Pancreas (tissue), 10 donors: ENCODE results near the gene ACVRL1. TPM values are rescaled to one million over a fixed set of nuclear protein-coding genes. Genes with fewer than 3 reads are reported as not detected.

ENCODE experiments used
- ATAC-seq, 4 donors: fragments of 200-7000 bp; cut with Tn5 transposase; one replicate each; pipeline versions ENCODE4 v1.8.0 to v1.9.1; 2020; ENCODE audit warnings: mild to moderate bottlenecking in 4 of 4, moderate library complexity in 4 of 4
- DNase-seq, 6 donors: peaks; one replicate each; pipeline ENCODE4 v3.0.0-alpha.2; 2020
- FAIRE-seq: peaks from 2 replicates; lab custom pipeline; 2012; peaks lifted over from hg19 to GRCh38; lab: Jason Lieb, UNC
- H3K27ac ChIP-seq, 4 donors: fragments of 200-600 bp; sonication (generic); 1 replicate in 3 of 4; 2 replicates in 1 of 4; pipeline versions ENCODE4 v1.5.0 to v1.8.0; 2020
- H3K27me3 ChIP-seq, 4 donors: fragments of 200-600 bp; one replicate each; pipeline ENCODE4 v1.8.0; 2021
- H3K36me3 ChIP-seq, 3 donors: fragments of 200-600 bp; sonication (generic) in 1 of 3; one replicate each; pipeline versions ENCODE4 v1.5.0 to v1.8.0; 2020 to 2021
- H3K4me1 ChIP-seq, 3 donors: fragments of 200-600 bp; one replicate each; pipeline ENCODE4 v1.8.0; 2021
- H3K4me3 ChIP-seq, 4 donors: fragments of 200-600 bp; sonication (generic) in 2 of 4; one replicate each; pipeline versions ENCODE4 v1.5.0 to v1.8.0; 2020 to 2021
- H3K9me3 ChIP-seq, 4 donors: fragments of 200-600 bp; one replicate each; pipeline ENCODE4 v1.8.0; 2021
- CTCF ChIP-seq, 4 donors: fragments of 200-600 bp; sonication (generic) in 3 of 4; IDR thresholded peaks; one replicate each; pipeline versions ENCODE4 v1.5.0 to v1.8.0; 2021; ENCODE audit warnings: antibody characterized with exemption in 4 of 4
- WGBS, 2 donors: extraction: QIAGEN DNeasy Blood & Tissue Kit; methylation state at CpG; one replicate each; pipeline ENCODE4 v1.1.7; 2013; 5-methylcytosine and 5-hydroxymethylcytosine counted together
- intact Hi-C, 3 donors: fragments of 100-400 bp; cut with DNase I; formaldehyde crosslinking; loops; one replicate each; pipeline versions ENCODE4 v1.11.1 to v1.14.2; 2022
- polyA plus RNA-seq, 2 donors: library from polyadenylated mRNA; stranded (reverse); fragments of 200-250 nt; gene quantifications; one replicate each; pipeline ENCODE4 v1.2.3, GENCODE V29; 2013
- total RNA-seq, 6 donors: library from RNA; stranded (reverse); fragmentation: NEBNext Ultra II Directional in 4 of 6; extraction: Animal tissue kit (Norgen Biotek cat#: 25700) in 4 of 6; gene quantifications; one replicate each; pipeline versions ENCODE4 v1.2.1 to v1.2.4, GENCODE V29; 2021 to 2023
- donor health status: healthy with polysubstance abuse.
- donor health status: DM: no; HTN: no; CAD: no; lungs with moderate emphysema.
- donor health status: DM: no; HTN: no; CAD: no.
- donor health status: control.
- donor health status: control.
- donor health status: Bipolar disorder and iron deficiency.
- donor health status: DM: yes; HTN: yes; CAD: no.
- donor health status: DM: no; HTN: no; CAD: no.
- donor health status: DM: no; HTN: no; CAD: no.
- donor health status: DM: yes; HTN: yes; CAD: no.

The ACVRL1 gene
- total and polyA plus RNA-seq, 8 donors = 6.6 to 20.8 (median 13.1) TPM

- intact Hi-C loops = no loop called here
- Histone ChIP-seq H3K27ac (no peak overlapping the region), H3K4me1 (no peaks in the 10 kb centered on the region), H3K4me3 (peak overlapping the region in 1 of 4 donors; percentile 29), H3K36me3 (no peaks in the 10 kb centered on the region), H3K9me3 (no peaks in the 10 kb centered on the region), H3K27me3 (no peaks in the 10 kb centered on the region)
- ATAC-seq (peak; percentile 17 to 61 (median 46)), FAIRE-seq (no peak), DNase-seq (peak in 1 of 6 donors; percentile 60)
- 18 to 23% methylated on average over 53 of the region's 53 CpGs for WGBS, 2 donors
- no peak for TF ChIP-seq CTCF (IDR thresholded peaks at IDR 0.05)
Observed at GRCh38 chr12:51863933-51864832, 43.1 kb upstream of the ACVRL1 start.

- H3K4me3 ChIP-seq = no peak overlapping the region
- DNase-seq = peak in 1 of 6 donors; percentile 41
- WGBS, 2 donors = 76 to 77% methylated on average over 12 of the region's 12 CpGs
- no peaks in the 10 kb centered on the region for H3K27me3 ChIP-seq
- no peak for FAIRE-seq
- H3K27ac ChIP-seq = no peak overlapping the region
- ATAC-seq = no peak
- no peak for TF ChIP-seq CTCF (IDR thresholded peaks at IDR 0.05)
- intact Hi-C loops = no loop called here
- H3K36me3 ChIP-seq = no peaks in the 10 kb centered on the region
- H3K4me1 ChIP-seq = no peaks in the 10 kb centered on the region
- H3K9me3 ChIP-seq = no peaks in the 10 kb centered on the region
Observed at GRCh38 chr12:51864833-51865670, 42.3 kb upstream of the ACVRL1 start.

GRCh38 chr12:51865757-51866270 lies 41.5 kb upstream of the ACVRL1 start:
- no peaks in the 10 kb centered on the region for H3K4me1 ChIP-seq
- DNase-seq (peak in 1 of 6 donors; percentile 30), ATAC-seq (no peak), FAIRE-seq (no peak)
- no peaks in the 10 kb centered on the region for H3K27me3 ChIP-seq
- WGBS, 2 donors = 89 to 90% methylated on average over 7 of the region's 7 CpGs
- intact Hi-C loops = no loop called here
- H3K9me3 ChIP-seq = no peaks in the 10 kb centered on the region
- no peaks in the 10 kb centered on the region for H3K36me3 ChIP-seq
- no peak for TF ChIP-seq CTCF (IDR thresholded peaks at IDR 0.05)
- H3K4me3 ChIP-seq = no peak overlapping the region
- H3K27ac ChIP-seq = no peak overlapping the region

- intact Hi-C loops = no loop called here
Observed at GRCh38 chr12:51866324-51866723, 41.0 kb upstream of the ACVRL1 start.

More at GRCh38 chr12:51866324-51866723, 41.0 kb upstream of the ACVRL1 start:
- no peak for FAIRE-seq
- Histone ChIP-seq H3K4me1 (no peaks in the 10 kb centered on the region), H3K27ac (no peak overlapping the region), H3K9me3 (no peaks in the 10 kb centered on the region), H3K36me3 (no peaks in the 10 kb centered on the region), H3K27me3 (no peaks in the 10 kb centered on the region), H3K4me3 (no peak overlapping the region)
- DNase-seq = no peak
- 89% methylated on average over 4 of the region's 4 CpGs for WGBS, 2 donors
- ATAC-seq = no peak
- TF ChIP-seq CTCF (IDR thresholded peaks at IDR 0.05) = no peak
